Uterus (tissue), 4 donors: ENCODE measurements around the gene TRAPPC3L. TPM values are rescaled to one million over a fixed set of nuclear protein-coding genes. Genes with fewer than 3 reads are reported as not detected.
A peak's percentile ranks its signal among the peaks of the same experiment; 100 is the strongest.

Experiments used
- DNase-seq, 2 donors: peaks; one replicate each; pipeline ENCODE4 v3.0.0-alpha.2; 2019 to 2020
- H3K27ac ChIP-seq, 2 donors: fragments of 200-600 bp; sonication (generic); 1 replicate in 1 of 2; 2 replicates in 1 of 2; pipeline ENCODE4 v1.5.1; 2016 to 2018
- H3K27me3 ChIP-seq, 2 donors: fragments of 200-600 bp; sonication (generic); one replicate each; pipeline ENCODE4 v1.5.1; 2018 to 2019; ENCODE audit warnings: control low read depth in 1 of 2
- H3K36me3 ChIP-seq, 2 donors: fragments of 200-600 bp; sonication (generic); one replicate each; pipeline ENCODE4 v1.5.1; 2019; ENCODE audit warnings: control low read depth in 1 of 2
- H3K4me1 ChIP-seq, 2 donors: fragments of 200-600 bp; sonication (generic); one replicate each; pipeline ENCODE4 v1.5.1; 2018 to 2019; ENCODE audit warnings: control low read depth in 1 of 2
- H3K4me3 ChIP-seq, 2 donors: fragments of 200-600 bp; sonication (generic); 1 replicate in 1 of 2; 2 replicates in 1 of 2; pipeline ENCODE4 v1.5.1; 2018 to 2019; ENCODE audit warnings: mild to moderate bottlenecking in 1 of 2
- H3K9me3 ChIP-seq, 2 donors: fragments of 200-600 bp; sonication (generic); one replicate each; pipeline ENCODE4 v1.5.1; 2019; ENCODE audit warnings: control low read depth in 1 of 2
- POLR2A ChIP-seq, 2 donors: fragments of 450-650 bp; IDR thresholded peaks; one replicate each; pipeline ENCODE4 v1.6.1; 2016; ENCODE audit warnings: antibody characterized with exemption in 2 of 2, mild to moderate bottlenecking in 1 of 2, moderate library complexity in 1 of 2
- intact Hi-C: fragments of 100-400 bp; cut with DNase I; formaldehyde crosslinking; loops from one replicate; pipeline ENCODE4 v1.15.1; 2023; ENCODE audit warnings: low total_unique reads
- total RNA-seq, 4 donors: library from RNA; depleted of rRNA in 3 of 4; stranded (reverse); fragments of >200 nt in 3 of 4; gene quantifications; one replicate each; pipeline versions ENCODE4 v1.1.0 to v1.2.4, GENCODE V29; 2014 to 2023
- TF ChIP-seq, protein P1 (sequence below), 4 experiments: fragments of 200-600 bp in 2 of 4; fragments of 450-650 bp in 2 of 4; sonication (generic) in 2 of 4; IDR thresholded peaks; one replicate each; pipeline ENCODE4 v1.5.1; 2016 to 2019; ENCODE audit warnings: antibody characterized with exemption in 4 of 4, mild to moderate bottlenecking in 2 of 4, moderate library complexity in 1 of 4
- donor health status: DM: yes; HTN: yes; CAD: no.

Gene TRAPPC3L
- total RNA-seq, 4 donors from 2014 or later, result 0.07 TPM; not detected in 3

DNA sequence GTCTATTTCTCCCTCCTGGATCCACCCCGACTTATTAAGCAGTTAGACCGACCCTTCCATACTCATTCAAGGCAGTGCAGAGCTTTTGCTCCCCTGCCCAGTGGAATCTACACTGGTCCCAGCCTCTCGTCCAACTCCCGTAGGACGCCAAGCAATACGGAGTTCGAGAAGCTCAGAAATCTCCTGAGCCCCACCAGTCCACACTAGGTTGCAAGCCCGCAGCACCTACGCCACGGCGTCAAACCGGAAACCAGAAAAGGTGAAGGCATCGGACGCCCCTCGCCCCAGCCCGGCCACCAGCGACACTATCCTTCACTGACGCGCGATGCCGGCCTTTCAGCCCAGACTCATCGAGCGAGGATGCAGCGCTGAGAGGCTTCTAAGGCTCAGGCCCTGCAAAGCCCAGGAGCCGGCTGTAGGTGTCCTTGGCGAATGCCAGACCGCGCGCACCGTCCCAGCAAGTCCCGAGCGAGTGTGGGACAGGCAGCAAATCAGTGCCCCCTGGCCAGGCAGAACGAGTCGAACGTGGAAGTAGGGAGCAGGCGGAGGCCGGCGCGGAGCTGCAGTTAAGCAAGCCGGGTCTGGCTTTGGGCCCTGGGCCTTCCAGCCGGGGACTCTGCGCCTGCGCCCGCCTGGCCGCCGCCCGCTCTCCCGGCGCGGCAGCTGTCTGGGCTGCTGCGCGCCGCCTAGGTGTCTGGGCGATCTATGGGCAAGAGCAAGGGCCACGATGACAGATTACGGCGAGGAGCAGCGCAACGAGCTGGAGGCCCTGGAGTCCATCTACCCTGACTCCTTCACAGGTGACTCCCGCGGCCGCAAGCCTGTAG lies 25.6 kb upstream of the TRAPPC3L start, which contains the start of gene RWDD1:
Gene RWDD1 (plus strand): TSS at position 649 of the 827 bp plus-strand sequence. CDS start 79 bp downstream, at position 728.
- peak; percentile 98 to 99 for DNase-seq
- Histone ChIP-seq H3K9me3 (no peaks in the 10 kb centered on the region), H3K4me3 (peak within 1 kb of the TSS; percentile 60 to 89), H3K27ac (peak within 1 kb of the TSS; percentile 74 to 87), H3K36me3 (no peaks in the 10 kb centered on the region), H3K27me3 (no peaks in the 10 kb centered on the region), H3K4me1 (peaks cover 3 to 7% of the 10 kb centered on the region in 2 donors)
- TF ChIP-seq, protein P1, sequence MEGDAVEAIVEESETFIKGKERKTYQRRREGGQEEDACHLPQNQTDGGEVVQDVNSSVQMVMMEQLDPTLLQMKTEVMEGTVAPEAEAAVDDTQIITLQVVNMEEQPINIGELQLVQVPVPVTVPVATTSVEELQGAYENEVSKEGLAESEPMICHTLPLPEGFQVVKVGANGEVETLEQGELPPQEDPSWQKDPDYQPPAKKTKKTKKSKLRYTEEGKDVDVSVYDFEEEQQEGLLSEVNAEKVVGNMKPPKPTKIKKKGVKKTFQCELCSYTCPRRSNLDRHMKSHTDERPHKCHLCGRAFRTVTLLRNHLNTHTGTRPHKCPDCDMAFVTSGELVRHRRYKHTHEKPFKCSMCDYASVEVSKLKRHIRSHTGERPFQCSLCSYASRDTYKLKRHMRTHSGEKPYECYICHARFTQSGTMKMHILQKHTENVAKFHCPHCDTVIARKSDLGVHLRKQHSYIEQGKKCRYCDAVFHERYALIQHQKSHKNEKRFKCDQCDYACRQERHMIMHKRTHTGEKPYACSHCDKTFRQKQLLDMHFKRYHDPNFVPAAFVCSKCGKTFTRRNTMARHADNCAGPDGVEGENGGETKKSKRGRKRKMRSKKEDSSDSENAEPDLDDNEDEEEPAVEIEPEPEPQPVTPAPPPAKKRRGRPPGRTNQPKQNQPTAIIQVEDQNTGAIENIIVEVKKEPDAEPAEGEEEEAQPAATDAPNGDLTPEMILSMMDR (IDR thresholded peaks at IDR 0.05), result peak in 3 of 4 experiments; percentile 23 to 45 (median 27)
- TF ChIP-seq POLR2A (IDR thresholded peaks at IDR 0.05), result peak; percentile 59 to 79
- intact Hi-C loops, result no loop called here

DNA sequence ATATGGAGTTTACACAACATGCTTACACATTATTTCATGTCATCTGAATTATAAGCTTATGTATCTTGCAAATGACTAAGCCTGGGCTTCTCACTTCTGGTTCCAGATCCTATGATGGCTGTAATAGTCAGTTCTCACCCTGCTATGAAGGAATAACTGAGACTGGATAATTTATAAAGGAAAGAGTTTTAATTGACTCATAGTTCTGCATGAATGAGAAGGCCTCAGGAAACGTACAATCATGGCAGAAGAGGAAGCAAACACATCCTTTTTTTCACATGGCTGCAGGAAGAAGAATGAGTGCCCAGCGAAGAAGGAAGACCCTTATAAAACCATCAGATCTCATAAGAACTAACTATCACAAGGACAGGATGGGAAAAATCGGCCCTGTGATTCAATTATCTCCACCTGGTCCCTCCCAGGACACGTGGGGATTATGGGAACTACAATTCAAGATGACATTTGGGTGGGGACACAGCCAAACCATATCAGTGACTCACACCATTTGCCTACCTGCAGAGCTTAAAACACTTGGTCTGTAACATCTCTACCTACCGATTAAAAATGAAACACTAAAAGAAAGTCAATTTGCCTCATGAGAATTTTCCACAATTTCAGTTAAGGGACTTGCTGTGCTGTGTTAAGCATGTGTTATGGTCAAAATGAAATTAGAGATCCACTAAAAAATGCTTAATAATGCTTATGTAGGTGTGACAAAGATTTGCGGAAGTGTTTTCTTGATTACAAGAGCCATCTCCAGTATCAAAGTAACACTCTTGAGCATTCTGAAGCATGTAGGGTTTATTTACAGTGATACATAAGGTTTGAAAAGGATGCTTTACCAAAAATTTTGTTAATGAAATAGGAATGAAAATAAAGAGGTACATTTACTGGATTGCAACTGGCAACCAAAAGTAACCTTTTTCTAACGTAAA lies 23.6 kb upstream of the TRAPPC3L start:
- no peak overlapping the region for H3K27ac ChIP-seq
- H3K27me3 ChIP-seq, result no peaks in the 10 kb centered on the region
- no peaks in the 10 kb centered on the region for H3K36me3 ChIP-seq
- H3K4me3 ChIP-seq, result no peak overlapping the region
- DNase-seq, result no peak
- TF ChIP-seq, protein P1 (IDR thresholded peaks at IDR 0.05), result no peak
- no peak for TF ChIP-seq POLR2A (IDR thresholded peaks at IDR 0.05)
- intact Hi-C loops, result no loop called here
- no peaks in the 10 kb centered on the region for H3K9me3 ChIP-seq
- peaks cover 3 to 7% of the 10 kb centered on the region in 2 donors for H3K4me1 ChIP-seq

DNA sequence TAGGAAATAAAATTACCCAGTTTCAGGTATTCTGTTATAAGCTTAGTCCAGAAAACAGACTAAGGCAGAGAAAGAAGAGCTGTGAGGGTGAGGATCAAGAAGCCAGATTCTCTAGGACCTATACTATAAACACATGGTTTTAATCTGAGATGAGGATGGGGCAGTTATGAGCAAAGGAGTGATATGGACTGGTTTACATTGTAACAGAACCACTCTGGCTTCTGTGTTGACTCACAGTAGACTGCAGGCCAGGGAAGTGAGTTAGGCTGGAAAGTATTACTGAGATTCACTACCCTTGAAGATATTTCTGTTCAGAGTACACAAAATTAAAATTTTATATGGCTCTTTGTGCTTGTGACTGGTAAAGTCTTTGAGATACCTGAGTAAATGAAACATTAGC lies 22.6 kb upstream of the TRAPPC3L start:
- H3K27me3 ChIP-seq, result no peaks in the 10 kb centered on the region

DNA sequence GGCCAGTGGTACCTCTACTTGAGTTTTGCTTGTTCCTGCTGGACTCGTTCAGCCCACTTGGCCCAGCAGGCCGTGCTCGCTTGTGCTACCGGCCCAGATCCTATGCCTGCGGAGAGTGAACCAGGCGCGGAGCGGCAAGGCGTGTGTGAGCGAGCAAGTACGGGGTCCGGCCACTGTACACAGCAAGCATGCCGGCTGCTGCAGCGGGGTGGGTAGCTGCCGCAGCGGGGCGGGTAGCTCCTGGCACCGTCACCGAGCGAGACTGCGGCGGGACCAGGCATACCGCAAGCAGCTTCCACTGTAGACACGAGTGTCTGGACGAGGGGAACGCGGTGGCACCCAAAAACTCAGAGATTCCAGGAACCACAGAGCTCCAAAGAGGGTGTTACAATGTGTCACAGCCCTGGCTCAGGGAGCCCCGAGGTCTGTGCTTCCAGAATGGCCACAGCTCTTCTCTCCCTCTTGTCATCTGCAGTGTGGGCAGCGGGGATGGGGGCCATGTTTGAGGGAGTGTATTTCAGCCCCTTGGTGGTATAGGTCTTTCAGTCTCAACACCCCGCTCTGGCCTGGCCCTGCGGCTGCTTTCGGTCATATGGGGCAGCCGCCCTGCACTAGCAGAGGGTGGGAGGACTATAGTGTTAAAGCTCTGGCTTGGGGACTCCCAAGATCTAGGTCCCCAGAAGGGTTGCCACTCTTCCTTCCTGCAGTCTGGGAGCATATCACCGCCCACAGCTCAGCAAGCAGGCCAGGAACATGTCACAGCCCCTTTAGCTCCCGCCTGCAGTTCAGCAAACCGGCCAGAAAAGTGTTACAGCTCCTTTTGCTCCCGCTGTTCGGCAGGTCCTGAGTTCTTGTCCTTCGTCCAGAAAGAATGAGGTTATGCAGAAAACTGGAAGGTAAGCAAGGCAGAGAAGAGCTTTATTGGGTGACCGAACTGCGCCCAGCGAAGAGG lies 19.7 kb upstream of the TRAPPC3L start:
- intact Hi-C loops, result no loop called here
- Histone ChIP-seq H3K27ac (no peak overlapping the region), H3K36me3 (no peaks in the 10 kb centered on the region), H3K4me3 (peak overlapping the region in 1 of 2 donors; percentile 29), H3K9me3 (no peaks in the 10 kb centered on the region), H3K27me3 (no peaks in the 10 kb centered on the region), H3K4me1 (peaks cover 0 to under 1% of the 10 kb centered on the region in 2 donors)
- no peak for DNase-seq
- no peak for TF ChIP-seq POLR2A (IDR thresholded peaks at IDR 0.05)
- TF ChIP-seq, protein P1 (IDR thresholded peaks at IDR 0.05), result no peak

More for the DNA sequence above, 22.6 kb upstream of the TRAPPC3L start:
- intact Hi-C loops, result no loop called here
- Histone ChIP-seq H3K27ac (no peak overlapping the region), H3K4me3 (no peak overlapping the region), H3K36me3 (no peaks in the 10 kb centered on the region), H3K9me3 (no peaks in the 10 kb centered on the region), H3K4me1 (peaks cover 3 to 5% of the 10 kb centered on the region in 2 donors)
- no peak for DNase-seq
- TF ChIP-seq POLR2A (IDR thresholded peaks at IDR 0.05), result no peak
- TF ChIP-seq, protein P1 (IDR thresholded peaks at IDR 0.05), result no peak
